GM12891 (cell line): ENCODE data around the gene ARIH1.

Experiments used
- PAX5 ChIP-seq: IDR thresholded peaks from 2 replicates; pipeline ENCODE4 v1.6.1; 2011; ENCODE audit warnings: low read length, moderate library complexity, mild to moderate bottlenecking; ENCODE audit not compliant: insufficient read depth, severe bottlenecking
- POLR2A ChIP-seq: IDR thresholded peaks from 2 replicates; pipeline ENCODE4 v1.6.1; 2011; ENCODE audit warnings: low read depth, low read length, control low read depth
- POLR2AphosphoS5 ChIP-seq: IDR thresholded peaks from 2 replicates; pipeline ENCODE4 v1.6.1; 2011; ENCODE audit warnings: low read depth, low read length, control low read depth
- POU2F2 ChIP-seq: IDR thresholded peaks from 2 replicates; pipeline ENCODE4 v1.6.1; 2011; ENCODE audit warnings: low read depth, mild to moderate bottlenecking, control low read depth, low read length, moderate library complexity
- SPI1 ChIP-seq: IDR thresholded peaks from 2 replicates; pipeline ENCODE4 v1.6.1; 2011; ENCODE audit warnings: low read depth, low read length, control low read depth
- TAF1 ChIP-seq: IDR thresholded peaks from 2 replicates; pipeline ENCODE4 v1.6.1; 2011; ENCODE audit warnings: low read depth, low read length, control low read depth

DNA sequence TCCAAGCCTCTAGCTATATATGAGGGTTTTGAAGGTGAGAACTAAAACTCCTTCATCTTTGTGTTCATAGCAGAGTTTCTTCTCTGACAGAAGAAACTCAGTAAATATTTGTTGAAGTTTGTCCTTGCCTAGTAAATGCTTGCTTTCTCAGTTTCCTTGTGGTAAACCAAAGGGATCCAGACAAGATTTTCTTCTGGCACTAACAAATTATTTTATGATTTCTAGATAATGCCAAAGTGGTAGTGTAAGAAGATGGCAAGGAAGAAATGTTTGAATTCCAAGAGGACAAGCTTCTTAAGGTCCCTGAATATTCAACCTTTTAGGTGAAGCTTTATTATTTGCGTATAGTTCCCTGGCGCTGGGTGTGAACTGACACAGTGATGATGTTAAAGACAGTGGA is 14.4 kb downstream of the ARIH1 start:
- TF ChIP-seq POLR2AphosphoS5 (no peak), POLR2A (no peak), TAF1 (no peak), PAX5 (no peak), SPI1 (no peak), POU2F2 (no peak)
